Tibial nerve (tissue), 4 donors: ENCODE data around the gene DENND2D.

ENCODE experiments used
- CTCF ChIP-seq, 5 experiments: fragments of 200-600 bp in 3 of 5; fragments of 450-650 bp in 2 of 5; sonication (generic) in 3 of 5; IDR thresholded peaks; one replicate each; pipeline ENCODE4 v1.5.1; 2016 to 2019; ENCODE audit warnings: antibody characterized with exemption in 5 of 5, mild to moderate bottlenecking in 3 of 5, moderate library complexity in 2 of 5
- EP300 ChIP-seq, 2 donors: sonication (generic); formaldehyde crosslinking; IDR thresholded peaks; one replicate each; pipeline ENCODE4 v1.6.1; 2017; ENCODE audit warnings: antibody characterized with exemption in 2 of 2, mild to moderate bottlenecking in 1 of 2
- POLR2A ChIP-seq, 2 donors: fragments of 450-650 bp; IDR thresholded peaks; one replicate each; pipeline ENCODE4 v1.6.1; 2017; ENCODE audit warnings: antibody characterized with exemption in 2 of 2, mild to moderate bottlenecking in 2 of 2, moderate library complexity in 2 of 2

DNA sequence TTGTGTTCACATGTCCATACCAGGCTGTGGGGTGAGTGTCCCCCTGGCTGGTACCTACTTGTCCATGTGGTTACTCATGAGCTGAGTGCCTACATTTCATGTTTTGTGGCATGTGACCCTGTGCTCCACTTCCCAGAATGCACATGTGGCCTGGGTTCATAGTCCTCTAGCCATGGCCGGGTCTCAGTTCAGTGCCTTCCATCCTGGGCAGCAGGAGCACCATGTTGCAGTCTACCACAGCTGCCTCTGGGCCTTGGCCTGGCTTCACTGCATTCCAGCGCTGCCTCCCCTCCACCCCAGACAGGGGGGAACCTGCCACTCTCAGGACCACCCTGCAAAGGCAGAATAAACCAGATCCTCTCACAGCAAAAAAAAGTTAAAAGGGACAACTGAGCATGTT is 54.9 kb downstream of the DENND2D start:
- TF ChIP-seq CTCF (IDR thresholded peaks at IDR 0.05), result no peak
- TF ChIP-seq POLR2A (IDR thresholded peaks at IDR 0.05), result no peak
- no peak for TF ChIP-seq EP300 (IDR thresholded peaks at IDR 0.05)
